Hindlimb muscle (tissue), 1 donor: Measurements from ENCODE around the gene LILRA1. TPM values are rescaled to one million over a fixed set of nuclear protein-coding genes. Genes with fewer than 3 reads are reported as not detected.
"Not testable (repeated sequence)": the region's sequence is repeated elsewhere in the genome, so short reads cannot be mapped to it uniquely, and the experiment has no call there.

Experiments
- DNase-seq: peaks from one replicate; pipeline ENCODE4 v3.0.0-alpha.2; 2013
- polyA plus RNA-seq: library from polyadenylated mRNA; unstranded; fragments of 120-200 nt; gene quantifications from one replicate; pipeline ENCODE4 v1.2.1, GENCODE V29; 2013; ENCODE audit not compliant: insufficient read length

The LILRA1 gene
- 0.56 TPM for polyA plus RNA-seq

DNA sequence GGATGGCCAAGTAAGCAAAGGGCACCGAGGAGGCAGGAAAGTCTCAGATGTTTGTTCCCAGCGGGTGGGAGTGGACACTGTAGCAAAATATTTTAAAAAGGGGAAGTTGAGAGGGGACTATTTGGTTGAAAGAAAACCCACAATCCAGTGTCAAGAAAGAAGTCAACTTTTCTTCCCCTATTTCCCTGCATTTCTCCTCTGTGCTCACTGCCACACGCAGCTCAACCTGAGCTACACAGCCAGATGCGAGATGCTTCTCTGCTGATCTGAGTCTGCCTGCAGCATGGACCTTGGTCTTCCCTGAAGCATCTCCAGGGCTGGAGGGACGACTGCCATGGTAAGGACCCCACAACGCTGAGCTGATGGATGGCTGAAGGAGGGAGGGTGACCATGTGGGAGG, at the start of gene LILRA1:
TSS of gene LILRA1 (plus strand) at position 188 of the 400 bp plus-strand sequence. CDS start 613 bp downstream, outside the sequence.
- not testable (repeated sequence) for DNase-seq

DNA sequence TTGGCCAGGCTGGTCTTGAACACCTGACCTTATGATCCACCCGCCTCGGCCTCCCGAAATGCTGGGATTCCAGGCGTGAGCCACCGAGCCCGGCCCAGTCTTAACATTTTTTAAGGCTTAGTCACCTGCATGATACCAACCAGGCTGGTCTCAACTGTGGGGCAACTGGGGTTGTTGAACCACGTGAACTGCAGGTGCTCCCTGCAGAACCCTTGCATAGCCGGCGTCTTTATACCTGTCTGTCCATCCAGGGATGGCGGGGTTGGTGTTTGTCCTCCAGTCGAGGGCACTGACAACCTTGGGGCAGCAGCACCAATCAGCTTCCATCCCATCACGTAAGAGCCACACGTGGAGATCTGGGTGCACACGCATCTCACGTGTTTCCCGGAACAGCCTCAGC, 44.6 kb upstream of the LILRA1 start:
- no peak for DNase-seq

DNA sequence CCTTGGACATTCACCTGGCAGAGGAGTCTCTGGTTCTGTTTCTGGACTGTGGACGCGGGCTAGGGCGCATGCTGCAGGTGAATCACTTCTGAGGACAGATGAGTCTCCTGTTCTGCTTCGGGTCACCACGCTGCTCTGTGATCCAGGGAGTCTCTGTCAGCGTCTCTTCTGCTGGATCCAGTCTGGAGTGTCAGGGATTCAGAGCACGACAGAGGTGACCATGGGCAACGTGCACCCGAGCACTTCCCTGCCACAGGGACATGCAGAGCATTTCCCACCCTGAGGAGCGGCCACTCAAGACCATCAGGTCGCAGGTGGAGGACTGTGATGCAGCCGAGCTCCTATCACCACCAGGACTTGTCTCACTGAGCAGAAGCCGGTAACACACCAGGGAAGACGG, 44.2 kb upstream of the LILRA1 start:
- DNase-seq = no peak

DNA sequence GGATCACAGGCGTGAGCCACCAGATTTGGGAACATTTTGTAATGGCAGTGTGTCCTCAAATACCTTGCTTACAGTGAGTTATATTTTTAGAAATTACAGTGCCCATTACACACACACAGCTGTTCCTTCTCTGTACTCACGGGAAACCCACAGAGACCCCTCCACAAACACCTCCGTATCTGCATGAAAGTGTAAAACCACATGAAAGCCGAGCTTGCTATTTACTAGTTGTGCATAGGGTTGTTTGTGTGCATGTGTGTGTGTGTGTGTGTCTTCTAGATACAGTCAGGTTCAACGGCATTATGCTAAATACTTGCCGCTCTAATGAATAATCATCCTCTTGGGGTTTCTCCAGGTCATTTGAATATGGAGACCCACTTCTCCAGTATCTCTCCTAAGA, 42.1 kb upstream of the LILRA1 start:
- no peak for DNase-seq

DNA sequence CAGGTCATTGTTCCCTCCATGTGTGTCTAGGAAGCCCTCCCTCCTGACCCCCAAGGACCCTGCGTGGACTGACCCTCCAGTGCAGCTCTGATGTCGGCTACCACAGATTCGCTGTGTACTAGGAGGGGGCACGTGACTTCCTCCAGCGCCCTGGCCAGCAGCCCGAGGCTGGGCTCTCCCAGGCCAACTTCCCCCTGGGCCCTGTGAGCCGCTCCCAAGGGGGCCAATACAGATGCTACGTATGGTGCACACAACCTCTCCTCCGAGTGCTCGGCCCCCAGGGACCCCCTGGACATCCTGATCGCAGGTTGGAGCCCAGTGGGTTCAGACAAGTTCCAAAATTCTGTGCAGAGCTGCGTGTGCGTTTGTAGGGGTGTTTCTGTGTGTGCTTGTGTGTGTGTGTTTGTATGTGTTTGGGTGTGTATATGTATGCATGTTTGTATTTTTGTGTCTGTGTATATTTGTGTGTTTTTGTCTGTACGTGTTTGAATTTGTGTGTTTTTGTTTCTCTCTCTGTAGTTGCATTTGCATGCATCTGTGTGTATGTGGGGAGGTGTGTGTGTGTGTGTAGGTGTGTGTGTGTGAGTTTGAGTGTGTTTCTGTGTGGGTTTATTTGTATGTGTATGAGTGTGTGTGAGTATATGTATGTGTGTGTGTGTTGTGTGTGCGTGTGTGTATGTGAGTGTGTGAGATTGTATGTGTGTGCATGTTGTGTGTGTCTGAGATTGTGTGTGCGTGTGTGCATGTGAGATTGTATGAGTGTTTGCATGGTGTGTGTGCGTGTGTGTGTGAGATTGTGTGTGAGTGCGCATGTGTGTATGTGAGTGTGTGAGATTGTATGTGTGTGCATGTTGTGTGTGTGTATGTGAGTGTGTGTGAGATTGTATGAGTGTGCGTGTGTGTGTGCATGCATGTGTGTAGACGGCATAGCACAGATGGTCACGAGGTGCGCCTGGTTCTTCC, 41.2 kb upstream of the LILRA1 start:
- no peak for DNase-seq

DNA sequence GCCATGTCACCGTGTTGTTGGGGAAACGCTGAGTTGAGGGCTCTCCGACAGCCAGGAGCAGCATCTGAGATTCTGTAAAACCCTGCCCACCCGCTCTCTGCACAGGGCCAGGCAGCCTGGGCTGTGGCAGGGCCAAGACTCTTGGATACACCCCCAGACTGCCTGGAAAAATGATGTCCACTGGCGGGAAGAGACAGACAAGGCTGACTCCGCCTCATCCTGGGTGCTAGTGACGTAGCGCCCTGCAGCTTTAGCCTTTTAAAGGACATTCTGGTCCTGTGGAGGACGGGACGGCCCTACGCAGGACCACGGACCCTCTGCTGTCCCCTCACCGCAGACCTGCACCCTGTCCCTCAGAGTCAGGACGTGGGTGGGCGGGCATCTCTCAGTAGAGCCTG, 40.5 kb upstream of the LILRA1 start:
- no peak for DNase-seq

DNA sequence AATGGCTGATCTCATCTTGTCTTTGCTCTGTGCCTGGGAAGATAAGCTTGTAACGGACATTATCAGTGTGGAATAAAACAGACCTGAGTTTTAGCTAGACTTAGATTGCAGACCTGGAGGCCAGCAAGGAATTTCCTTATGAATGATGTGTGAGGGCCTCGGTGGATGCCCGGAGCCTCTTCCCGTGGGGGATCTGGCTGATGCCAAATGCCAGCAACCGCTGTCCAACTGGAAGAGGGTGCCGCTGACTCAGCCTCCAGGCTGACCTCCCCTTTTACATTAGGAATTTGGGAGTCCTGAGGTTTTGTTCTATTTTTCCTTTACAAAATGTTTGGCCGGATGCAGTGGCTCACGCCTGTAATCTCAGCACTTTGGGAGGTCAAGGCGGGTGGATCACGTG, 39.4 kb upstream of the LILRA1 start:
- DNase-seq = no peak

DNA sequence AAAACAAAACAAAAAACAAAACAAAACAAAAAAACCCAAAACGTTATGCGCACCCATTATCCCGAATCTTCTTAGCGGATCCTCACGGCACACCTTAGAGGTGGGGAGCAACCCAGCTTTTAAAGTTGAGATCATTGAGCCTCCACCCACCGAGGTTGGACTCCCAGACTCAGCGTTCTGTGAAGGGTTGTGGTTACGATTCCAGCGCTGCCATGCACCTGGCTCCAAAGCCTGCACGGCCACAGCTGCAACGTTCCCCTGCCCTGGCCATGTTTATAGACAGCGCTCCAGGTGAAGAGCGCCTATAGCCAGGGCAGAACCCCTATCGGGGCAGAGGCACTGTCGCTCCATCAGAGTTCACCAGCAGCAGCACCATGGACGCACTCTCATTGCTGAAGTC, 38.5 kb upstream of the LILRA1 start:
- no peak for DNase-seq

DNA sequence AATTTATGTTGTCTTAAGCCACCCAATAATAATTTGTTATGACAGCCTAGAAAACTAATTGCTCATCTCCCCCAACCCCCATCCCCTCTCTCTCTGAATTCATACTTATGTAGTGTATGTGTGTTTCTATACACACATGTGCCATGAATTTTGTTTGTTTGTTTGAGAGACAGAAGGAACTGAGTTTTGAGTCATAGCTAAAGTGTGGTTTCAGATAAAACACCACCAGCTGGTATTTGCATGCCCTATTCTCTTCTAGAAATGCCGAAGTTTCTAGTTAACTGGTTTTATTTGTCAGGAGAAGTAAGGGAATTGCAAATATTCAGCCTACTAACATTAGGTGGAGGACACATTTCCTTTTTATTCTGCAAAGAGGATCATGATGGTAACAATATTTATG, 37.2 kb upstream of the LILRA1 start:
- no peak for DNase-seq

DNA sequence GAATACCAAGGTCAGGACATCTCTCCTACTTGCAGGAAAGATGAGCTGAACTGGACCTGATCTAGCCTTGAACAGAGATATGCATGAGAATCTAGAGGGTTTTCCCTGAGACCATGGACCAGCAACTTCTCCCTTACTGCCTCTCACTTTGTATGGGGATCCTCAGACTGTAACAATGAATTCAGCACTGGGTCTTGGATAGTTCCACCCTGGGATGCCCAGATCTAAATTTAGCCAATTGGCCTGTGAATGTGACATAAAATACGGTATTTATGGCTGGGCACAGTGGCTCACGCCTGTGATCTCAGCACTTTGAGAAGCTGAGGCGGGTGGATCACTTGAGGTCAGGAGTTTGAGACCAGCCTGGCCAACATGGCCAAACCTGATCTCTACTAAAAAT, 35.1 kb upstream of the LILRA1 start:
- no peak for DNase-seq

DNA sequence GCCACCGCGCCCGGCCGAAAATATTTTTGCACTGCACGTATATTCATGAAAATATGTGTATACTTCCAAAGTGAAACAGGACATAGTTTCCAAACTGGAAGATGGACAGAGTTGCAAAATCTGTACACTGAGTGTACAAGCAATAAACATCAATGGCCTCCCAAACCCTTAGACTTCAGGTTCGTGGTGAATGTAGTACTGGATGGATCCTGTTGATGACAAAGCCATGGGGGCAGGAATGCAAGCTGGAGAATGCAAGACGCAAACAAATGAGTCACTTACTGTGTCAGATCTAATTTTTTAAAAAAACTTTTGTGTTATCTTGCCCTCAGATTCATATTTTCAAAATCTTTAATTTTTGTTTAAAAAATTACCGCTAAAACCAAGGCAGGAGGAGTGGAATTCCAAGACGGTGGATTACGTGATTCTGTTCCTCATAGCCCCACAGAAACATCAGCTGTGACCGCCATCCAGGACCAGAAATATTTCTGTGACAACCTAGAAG, 32.5 kb upstream of the LILRA1 start:
- DNase-seq = no peak

DNA sequence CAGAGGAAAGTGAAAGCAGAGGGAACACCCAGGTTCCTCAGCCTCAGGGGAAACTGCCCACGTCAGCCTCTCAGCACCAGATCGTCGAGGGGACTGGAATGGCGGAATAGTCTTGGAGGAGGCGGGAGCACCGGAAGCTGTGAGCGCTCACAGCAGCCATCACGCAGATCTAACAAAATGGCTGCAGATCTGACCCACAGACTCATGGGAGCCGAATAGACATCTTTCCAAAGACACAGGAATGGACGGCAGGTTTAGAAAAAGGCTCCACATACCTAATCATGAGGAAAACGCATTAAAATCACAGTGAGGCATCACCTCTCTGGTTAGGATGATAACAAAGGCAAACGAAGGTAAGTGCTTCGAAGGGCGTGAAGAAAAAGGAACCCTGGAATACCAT, 31.6 kb upstream of the LILRA1 start:
- no peak for DNase-seq

DNA sequence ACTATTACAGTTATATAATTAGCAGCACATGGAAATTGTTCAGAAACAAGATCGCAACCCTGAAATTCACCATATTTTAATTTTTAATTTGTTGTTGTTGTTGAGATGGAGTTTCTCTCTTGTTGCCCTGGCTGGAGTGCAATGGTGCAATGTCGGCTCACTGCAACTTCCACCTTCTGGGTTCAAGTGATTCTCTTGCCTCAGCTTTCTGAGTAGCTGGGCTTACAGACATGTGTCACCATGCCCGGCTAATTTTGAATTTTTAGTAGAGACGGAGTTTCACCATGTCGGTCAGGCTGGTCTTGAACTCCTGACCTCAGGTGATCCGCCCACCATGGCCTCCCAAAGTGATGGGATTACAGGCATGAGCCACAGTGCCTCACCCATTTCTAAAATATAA, 30.2 kb upstream of the LILRA1 start:
- DNase-seq = not testable (repeated sequence)

DNA sequence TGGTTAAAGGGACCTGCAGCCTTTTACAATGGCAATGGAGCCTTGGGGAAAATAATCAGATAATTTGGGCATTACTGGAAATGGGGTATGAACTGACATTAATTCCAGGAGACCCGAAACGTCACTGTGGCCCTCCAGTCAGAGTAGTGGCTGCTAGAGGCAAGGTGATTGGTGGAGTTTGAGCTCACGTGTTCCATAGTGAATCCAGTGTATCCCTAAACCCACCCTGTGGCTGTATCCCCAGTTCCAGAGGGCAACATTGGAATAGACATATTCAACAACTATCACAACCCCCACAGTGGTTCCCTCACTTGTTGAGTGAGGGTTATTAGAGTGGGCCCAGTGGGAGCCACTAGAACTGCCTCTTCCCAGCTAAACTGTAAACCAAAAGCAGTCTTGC, 23.1 kb upstream of the LILRA1 start:
- DNase-seq = no peak

DNA sequence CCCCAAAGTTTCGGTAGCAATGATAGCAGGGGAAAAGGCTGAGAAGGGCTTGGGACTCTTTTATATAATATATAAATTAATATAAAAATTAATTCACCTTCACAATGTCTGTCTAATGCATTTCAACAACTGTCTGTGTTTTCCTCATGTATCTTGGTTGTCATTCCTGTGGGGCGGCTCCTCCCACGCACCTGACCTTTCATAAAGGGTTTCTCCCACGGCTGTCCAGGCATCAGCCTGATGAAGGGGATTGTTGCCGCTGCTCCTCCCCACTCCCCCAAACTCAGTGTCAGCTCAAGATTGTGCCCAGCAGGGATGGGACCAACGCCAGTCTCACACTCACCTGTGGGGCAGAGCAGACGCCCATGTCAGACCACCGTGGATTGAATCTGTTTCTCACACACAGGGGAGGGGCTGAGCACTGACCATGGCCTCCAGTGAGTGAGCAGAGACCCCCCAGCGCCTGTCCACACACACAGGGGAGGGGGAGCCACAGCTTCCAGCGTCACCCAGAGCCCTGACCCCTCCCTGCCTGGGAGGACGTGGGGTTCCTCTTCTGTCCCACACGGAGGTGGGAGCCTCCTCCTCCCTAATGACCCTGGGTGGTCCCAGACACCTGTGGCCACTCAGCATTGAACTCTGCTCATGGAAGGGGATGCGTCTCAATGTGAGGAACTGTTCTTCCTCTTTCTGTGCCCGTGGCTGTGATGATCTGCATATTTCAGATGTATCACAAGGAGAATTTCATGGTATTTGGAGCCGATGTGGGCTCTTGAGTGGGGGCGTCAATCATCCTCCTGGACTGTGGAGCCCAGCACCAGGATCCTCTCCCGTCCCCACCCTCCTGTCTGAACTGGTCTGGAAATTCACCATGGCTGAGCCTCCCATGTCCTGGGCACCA, 21.5 kb upstream of the LILRA1 start:
- not testable (repeated sequence) for DNase-seq

DNA sequence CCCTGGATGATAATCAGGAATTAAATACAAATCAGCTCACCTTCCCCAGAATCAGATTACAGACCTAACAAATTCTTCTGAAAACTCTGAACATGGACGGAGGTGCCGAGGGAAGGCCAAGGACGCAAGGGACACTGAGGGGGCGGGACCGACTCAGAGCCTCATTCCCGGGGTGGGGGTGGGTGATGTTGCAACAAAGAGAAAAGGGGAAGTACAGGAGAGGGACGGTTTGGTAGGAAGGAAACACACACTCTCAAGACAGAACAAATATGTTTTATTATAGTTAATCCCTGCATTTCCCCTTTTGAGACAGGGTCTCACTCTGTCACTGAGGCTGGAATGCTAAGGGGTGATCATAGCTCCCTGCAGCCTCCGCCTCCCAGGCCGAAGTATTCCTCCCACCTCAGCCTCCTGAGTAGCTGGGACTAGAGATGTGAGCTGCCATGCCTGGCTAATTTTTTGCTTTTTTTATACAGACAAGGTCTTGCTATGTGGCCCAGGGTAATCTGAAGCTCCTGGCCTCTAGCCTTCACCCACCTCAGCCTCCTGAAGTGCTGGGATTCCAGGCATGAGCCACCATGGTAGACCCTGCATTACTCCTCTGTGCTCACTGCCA, 20.6 kb upstream of the LILRA1 start:
- DNase-seq = peak; percentile 18

DNA sequence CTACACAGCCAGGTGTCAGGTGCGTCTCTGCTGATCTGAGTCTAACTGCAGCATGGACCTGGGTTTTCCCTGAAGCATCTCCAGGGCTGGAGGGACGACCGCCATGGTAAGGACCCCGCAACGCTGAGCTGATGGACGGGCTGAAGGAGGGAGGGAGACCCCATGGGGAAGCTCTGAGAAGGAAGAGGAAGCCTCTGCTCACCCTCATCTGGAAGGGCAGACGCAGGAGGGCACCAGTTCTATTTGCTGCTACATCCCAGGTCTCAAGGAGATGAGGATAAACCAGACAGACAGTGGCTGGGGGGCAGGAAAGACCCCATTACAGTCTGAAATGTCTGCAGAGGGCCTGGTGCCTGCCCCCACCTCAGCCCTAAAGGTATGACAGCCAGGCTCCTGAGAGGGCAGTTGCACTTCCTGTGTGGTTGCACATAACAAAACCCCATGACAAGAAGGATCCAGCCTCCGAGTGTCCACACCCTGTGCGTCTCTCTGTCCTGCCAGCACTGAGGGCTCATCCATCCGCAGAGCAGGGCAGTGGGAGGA, 20.0 kb upstream of the LILRA1 start, which contains the start of gene LILRA2:
TSS of gene LILRA2 (plus strand) at position 461 of the 543 bp plus-strand sequence. CDS start 89 bp downstream, outside the sequence.
- DNase-seq = no peak

DNA sequence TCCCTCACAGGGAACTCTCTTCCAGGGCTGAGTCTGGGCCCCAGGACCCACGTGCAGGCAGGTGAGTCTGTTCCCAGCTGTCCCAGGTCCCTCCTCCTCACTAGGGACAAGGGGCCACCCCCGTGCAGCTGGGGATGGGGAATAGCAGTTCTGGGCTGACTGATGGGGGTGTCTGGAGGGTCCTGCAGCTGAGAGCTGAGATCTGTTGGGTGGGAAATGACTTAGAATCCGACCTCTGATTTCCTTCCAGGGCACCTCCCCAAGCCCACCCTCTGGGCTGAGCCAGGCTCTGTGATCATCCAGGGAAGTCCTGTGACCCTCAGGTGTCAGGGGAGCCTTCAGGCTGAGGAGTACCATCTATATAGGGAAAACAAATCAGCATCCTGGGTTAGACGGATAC, 19.4 kb upstream of the LILRA1 start:
- no peak for DNase-seq

DNA sequence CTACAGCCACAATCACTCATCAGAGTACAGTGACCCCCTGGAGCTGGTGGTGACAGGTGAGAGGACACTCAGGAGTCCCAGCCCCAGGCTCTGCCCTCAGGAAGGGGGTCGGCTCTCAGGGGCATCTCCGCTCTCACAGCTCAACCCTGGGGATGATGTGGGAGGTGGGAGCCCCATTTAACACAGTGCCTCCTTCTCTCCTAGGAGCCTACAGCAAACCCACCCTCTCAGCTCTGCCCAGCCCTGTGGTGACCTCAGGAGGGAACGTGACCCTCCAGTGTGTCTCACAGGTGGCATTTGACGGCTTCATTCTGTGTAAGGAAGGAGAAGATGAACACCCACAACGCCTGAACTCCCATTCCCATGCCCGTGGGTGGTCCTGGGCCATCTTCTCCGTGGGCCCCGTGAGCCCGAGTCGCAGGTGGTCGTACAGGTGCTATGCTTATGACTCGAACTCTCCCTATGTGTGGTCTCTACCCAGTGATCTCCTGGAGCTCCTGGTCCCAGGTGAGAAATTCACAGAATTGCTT, 18.8 kb upstream of the LILRA1 start:
- no peak for DNase-seq

DNA sequence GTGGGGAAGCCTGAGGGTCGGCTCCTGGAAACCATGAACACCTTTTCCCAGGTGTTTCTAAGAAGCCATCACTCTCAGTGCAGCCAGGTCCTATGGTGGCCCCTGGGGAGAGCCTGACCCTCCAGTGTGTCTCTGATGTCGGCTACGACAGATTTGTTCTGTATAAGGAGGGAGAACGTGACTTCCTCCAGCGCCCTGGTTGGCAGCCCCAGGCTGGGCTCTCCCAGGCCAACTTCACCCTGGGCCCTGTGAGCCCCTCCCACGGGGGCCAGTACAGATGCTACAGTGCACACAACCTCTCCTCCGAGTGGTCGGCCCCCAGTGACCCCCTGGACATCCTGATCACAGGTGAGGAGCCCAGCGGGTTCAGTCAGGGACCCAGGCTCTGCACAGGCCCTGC, 18.2 kb upstream of the LILRA1 start:
- not testable (repeated sequence) for DNase-seq

DNA sequence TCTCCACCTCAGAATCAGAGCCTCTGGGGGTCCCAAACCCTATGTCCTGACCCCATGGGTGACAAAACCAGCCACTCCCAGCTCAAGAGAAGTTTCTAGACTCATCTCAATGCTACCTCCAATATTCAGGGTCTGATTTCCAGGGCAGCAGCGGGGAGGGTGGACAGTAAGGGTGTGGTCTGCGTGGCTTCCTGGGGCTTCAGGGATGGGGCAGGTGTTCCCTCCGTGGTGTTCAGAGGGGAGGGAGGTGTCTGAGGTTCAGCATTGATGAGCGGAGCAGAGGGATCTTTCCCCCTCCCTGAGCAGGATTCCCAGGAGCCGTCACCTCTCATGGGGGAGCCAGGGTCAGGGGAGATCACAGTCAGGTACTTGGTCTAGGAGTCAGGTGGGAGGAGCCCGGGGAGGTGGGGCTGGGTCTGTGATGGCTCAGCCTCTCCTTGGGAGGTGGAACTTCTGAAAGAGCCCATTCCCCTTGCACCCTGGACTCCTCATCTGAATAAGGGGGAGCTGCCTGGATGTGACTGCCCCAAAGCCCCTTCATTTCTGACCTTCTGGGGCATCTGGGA, 16.9 kb upstream of the LILRA1 start:
- no peak for DNase-seq

DNA sequence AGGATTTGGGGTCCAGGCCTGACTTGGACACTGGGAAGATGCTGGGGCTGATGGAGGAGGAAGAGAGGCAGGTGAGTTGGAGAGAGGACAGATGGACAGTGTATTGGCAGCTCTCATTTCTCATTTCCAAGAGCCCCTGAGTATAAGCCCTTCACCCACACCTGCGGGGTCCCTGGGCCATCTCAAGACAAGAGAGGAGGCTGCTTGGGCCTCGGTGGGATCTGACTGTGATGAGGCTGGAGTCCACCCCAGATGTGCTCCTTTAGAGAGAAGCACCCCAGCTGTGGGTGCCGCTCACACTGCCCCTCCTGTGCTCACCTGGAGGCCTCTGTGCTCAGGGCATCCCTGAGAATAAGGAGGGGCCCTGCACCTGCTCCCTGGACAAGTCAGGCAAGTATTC, 16.1 kb upstream of the LILRA1 start:
- DNase-seq = no peak
